ENCODE measurements around the gene RCOR1.

GRCh38 chr14:102630405-102630804, 38.0 kb downstream of the RCOR1 start:
- TF ChIP-seq CTCF (IDR thresholded peaks at IDR 0.05) (no peak), POLR2A (IDR thresholded peaks at IDR 0.05) (no peak)

Data from heart left ventricle (tissue), 13 donors.